Mesothelial cell of epicardium (in vitro differentiated cells): Measurements from ENCODE around the gene KITLG. TPM values are rescaled to one million over a fixed set of nuclear protein-coding genes. Genes with fewer than 3 reads are reported as not detected.

Experiments
- DNase-seq, 2 experiments: peaks; one replicate each; pipeline ENCODE4 v3.0.0; 2021; ENCODE audit warnings: low spot score in 2 of 2; ENCODE audit not compliant: unreplicated experiment in 2 of 2
- H3K27ac Mint-ChIP-seq: 2 replicates; pipeline ENCODE4 v1.8.0; 2021; ENCODE audit warnings: mixed read lengths
- H3K27me3 Mint-ChIP-seq: 2 replicates; pipeline ENCODE4 v1.8.0; 2021; ENCODE audit warnings: low read depth, mixed read lengths
- H3K36me3 Mint-ChIP-seq: 2 replicates; pipeline ENCODE4 v1.8.0; 2021; ENCODE audit warnings: mixed read lengths
- H3K4me1 Mint-ChIP-seq: 2 replicates; pipeline ENCODE4 v1.8.0; 2021; ENCODE audit warnings: mixed read lengths
- H3K4me3 Mint-ChIP-seq: 2 replicates; pipeline ENCODE4 v1.8.0; 2021; ENCODE audit warnings: mild to moderate bottlenecking, moderate library complexity, mixed read lengths
- H3K9me3 Mint-ChIP-seq: 2 replicates; pipeline ENCODE4 v1.8.0; 2021; ENCODE audit warnings: mixed read lengths
- CTCF ChIP-seq: fragments of 200-600 bp; sonication (generic); IDR thresholded peaks from one replicate; pipeline ENCODE4 v1.5.0; 2021; ENCODE audit warnings: antibody characterized with exemption; ENCODE audit not compliant: unreplicated experiment
- total RNA-seq: library from RNA; stranded (reverse); gene quantifications from 3 replicates; pipeline ENCODE4 v1.2.1, GENCODE V29; 2021

KITLG gene
- total RNA-seq, 1 donor from 2014 or later = 13.9 TPM

DNA sequence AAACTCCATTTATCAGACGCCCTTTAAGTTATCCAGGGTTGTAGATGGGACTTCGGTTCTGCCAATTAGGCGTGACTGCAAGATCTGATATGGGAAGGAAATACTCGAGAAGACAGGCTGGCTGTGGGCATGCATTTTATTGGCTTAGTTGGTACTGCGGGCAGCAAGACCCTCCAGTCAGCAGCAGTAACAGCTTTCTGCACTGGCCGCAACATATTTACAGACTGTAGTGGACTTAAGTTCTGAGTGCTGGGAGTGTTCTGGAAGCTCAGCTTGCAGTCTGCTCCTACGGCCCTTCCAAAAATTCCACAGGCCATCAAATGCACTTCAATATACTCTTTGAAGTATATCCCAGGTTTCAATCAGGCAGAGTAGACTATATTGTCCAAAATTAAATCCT is 21.1 kb downstream of the KITLG start:
- Mint-ChIP-seq H3K9me3 (no peaks in the 10 kb centered on the region), H3K4me3 (no peak overlapping the region), H3K27ac (peak overlapping the region; percentile 13), H3K27me3 (no peaks in the 10 kb centered on the region), H3K36me3 (no peaks in the 10 kb centered on the region), H3K4me1 (peaks cover 41% of the 10 kb centered on the region)
- TF ChIP-seq CTCF = no peak
- DNase-seq = no peak

DNA sequence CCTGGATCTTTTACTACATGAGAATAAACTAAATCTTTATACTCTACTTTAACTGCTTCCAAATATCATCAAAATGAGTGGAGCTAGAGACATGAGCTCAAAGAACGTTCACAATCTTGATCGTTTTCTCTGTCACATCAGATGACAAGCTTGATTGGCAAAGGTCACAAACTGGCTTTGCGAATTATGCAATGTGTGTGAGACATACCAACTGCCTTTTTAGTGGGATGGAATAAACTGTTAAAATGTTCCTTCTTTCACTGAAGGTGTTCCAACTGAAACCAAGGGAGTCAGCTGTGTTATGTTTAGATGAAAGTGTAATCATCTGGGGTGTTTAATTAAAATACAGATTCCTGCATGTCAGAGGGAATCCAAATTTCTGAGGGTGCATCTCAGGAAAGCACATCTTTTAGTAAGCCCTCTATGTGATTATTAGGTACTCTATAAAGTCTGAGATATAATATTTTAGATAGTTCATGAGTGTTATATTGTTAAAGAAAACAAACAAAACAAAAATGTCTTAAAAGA is 21.9 kb downstream of the KITLG start:
- H3K36me3 Mint-ChIP-seq = no peaks in the 10 kb centered on the region
- no peak overlapping the region for H3K4me3 Mint-ChIP-seq
- H3K27me3 Mint-ChIP-seq = no peaks in the 10 kb centered on the region
- peaks cover 45% of the 10 kb centered on the region for H3K4me1 Mint-ChIP-seq
- no peak for DNase-seq
- no peak overlapping the region for H3K27ac Mint-ChIP-seq
- TF ChIP-seq CTCF = no peak
- H3K9me3 Mint-ChIP-seq = no peaks in the 10 kb centered on the region

DNA sequence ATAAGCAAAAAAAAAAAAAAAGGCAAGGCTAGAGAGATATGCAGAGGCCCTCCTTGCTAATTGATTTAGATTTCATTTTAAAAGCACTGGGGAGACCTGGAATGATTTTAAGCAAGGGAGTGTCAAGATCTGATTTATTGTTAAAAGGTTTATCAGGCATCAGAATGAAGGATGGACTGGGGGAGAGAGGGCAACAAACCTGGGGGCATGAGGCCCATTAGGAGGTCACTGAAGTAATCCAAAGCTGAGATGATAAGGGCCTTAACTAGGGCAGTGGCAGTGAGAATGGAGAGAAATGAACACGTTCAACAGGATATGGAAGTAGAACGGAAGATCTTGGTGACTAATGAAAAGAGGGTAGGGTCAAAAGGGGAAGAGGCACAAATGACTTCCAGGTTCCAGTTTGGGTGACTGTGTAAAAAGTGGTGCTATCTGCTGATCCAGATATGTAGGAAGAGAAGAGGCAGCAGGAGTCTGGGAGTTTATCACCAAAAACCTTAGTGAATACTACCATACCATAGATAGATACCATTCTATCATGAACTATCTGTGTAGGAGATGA is 24.0 kb downstream of the KITLG start:
- DNase-seq = no peak
- Mint-ChIP-seq H3K27me3 (no peaks in the 10 kb centered on the region), H3K27ac (peak overlapping the region; percentile 11), H3K4me3 (no peak overlapping the region), H3K9me3 (no peaks in the 10 kb centered on the region), H3K36me3 (no peaks in the 10 kb centered on the region), H3K4me1 (peaks cover 58% of the 10 kb centered on the region)
- no peak for TF ChIP-seq CTCF

DNA sequence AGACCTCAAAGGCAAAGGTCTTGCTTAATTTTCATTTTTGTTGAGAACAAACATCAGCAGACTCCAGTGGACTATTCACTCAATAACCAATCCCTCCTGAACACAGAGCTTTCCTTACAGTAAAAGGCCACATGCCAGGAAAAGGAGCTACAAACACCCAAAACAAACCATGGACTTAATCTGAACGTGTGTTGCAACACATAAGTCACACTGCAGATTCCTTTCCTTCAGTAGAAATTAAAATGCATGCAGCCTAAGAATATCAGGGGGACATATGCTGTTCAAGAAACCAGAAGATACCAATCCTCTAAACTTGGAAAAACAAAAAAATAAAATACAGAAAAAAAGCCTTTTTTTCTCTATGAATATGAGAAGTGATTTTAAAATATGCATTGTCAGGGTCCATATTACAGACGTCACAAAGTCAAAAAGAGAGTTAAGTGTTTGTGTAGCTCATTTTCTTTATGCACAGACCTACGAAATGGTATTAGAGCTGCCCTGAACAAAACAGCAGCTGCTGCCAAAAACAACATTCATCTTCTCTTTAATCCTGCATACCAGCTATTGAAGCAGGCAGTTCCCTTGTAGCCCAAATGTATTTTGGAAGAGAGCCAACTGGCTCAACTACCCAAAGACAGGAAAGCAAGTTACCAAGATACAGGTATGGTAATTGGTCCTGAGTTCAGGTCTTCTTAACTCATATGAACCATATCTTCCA is 26.2 kb downstream of the KITLG start:
- Mint-ChIP-seq H3K4me3 (no peak overlapping the region), H3K4me1 (peaks cover 55% of the 10 kb centered on the region), H3K9me3 (no peaks in the 10 kb centered on the region), H3K27me3 (no peaks in the 10 kb centered on the region), H3K27ac (peak overlapping the region; percentile 81), H3K36me3 (no peaks in the 10 kb centered on the region)
- no peak for TF ChIP-seq CTCF
- DNase-seq = no peak

- Mint-ChIP-seq H3K9me3 (peaks cover 4% of the 10 kb centered on the region), H3K27me3 (no peaks in the 10 kb centered on the region), H3K4me1 (peaks cover 51% of the 10 kb centered on the region), H3K27ac (peak overlapping the region; percentile 81), H3K36me3 (no peaks in the 10 kb centered on the region), H3K4me3 (no peak overlapping the region)
- no peak for TF ChIP-seq CTCF
- DNase-seq = no peak
These were observed 27.6 kb downstream of the KITLG start for GRCh38 chr12:88552610-88553079.
